PC-3 (cell line): ENCODE results near the gene PRKCD. TPM values are rescaled to one million over a fixed set of nuclear protein-coding genes. Genes with fewer than 3 reads are reported as not detected.

Source experiments
- ATAC-seq: fragments of 200-7000 bp; cut with Tn5 transposase; 2 replicates; pipeline ENCODE4 v1.9.1; 2020; ENCODE audit warnings: mild to moderate bottlenecking, moderate library complexity
- BruUV-seq: library from RNA; stranded (reverse); fragments of 400-500 nt; replicated peaks from 2 replicates; lab custom pipeline; 2021; lab: Mats Ljungman, UMichigan
- CTCF ChIA-PET: fragments of 300-600 bp; sonication (Branson Sonifier 250); formaldehyde crosslinking; loops from one replicate; lab custom pipeline; 2022; ENCODE audit warnings: antibody characterized with exemption; lab: Charles Lee
- POLR2A ChIA-PET: fragments of 300-600 bp; sonication (Branson Sonifier 250); formaldehyde crosslinking; loops from one replicate; lab custom pipeline; 2022; ENCODE audit warnings: antibody characterized with exemption; ENCODE audit not compliant: unreplicated experiment; lab: Charles Lee
- DNase-seq: peaks from one replicate; pipeline ENCODE4 v3.0.0-alpha.2; 2015
- H2AFZ ChIP-seq: fragments of 300-600 bp; sonication (generic); 2 replicates; pipeline ENCODE4 v1.6.0; 2016; ENCODE audit warnings: antibody characterized with exemption, low read length
- H3F3A ChIP-seq: fragments of 300-600 bp; sonication (generic); one replicate; pipeline ENCODE4 v1.6.0; 2017; ENCODE audit warnings: antibody characterized with exemption, low read length, control low read depth, mild to moderate bottlenecking; ENCODE audit not compliant: unreplicated experiment
- H3K27ac ChIP-seq: fragments of 300-600 bp; sonication (generic); 2 replicates; pipeline ENCODE4 v1.5.1; 2016; ENCODE audit warnings: mild to moderate bottlenecking, low read length
- H3K27me3 ChIP-seq: fragments of 300-600 bp; sonication (generic); 2 replicates; pipeline ENCODE4 v1.6.1; 2016; ENCODE audit warnings: low read length, mixed read lengths
- H3K36me3 ChIP-seq: fragments of 300-600 bp; sonication (generic); 2 replicates; pipeline ENCODE4 v1.6.1; 2016; ENCODE audit warnings: low read depth, mixed run types, low read length, mixed read lengths
- H3K4me1 ChIP-seq: fragments of 300-600 bp; sonication (generic); 2 replicates; pipeline ENCODE4 v1.5.1; 2016; ENCODE audit warnings: low read length; ENCODE audit not compliant: insufficient read depth
- H3K4me2 ChIP-seq: fragments of 300-600 bp; sonication (generic); 2 replicates; pipeline ENCODE4 v1.6.0; 2016; ENCODE audit warnings: low read length
- H3K4me3 ChIP-seq: fragments of 300-600 bp; sonication (generic); 2 replicates; pipeline ENCODE4 v1.5.1; 2016; ENCODE audit warnings: mild to moderate bottlenecking, low read length, mixed read lengths
- H3K79me2 ChIP-seq: fragments of 300-600 bp; sonication (generic); 2 replicates; pipeline ENCODE4 v1.6.1; 2017; ENCODE audit warnings: low read length, mixed read lengths
- H3K9ac ChIP-seq: fragments of 300-600 bp; sonication (generic); 2 replicates; pipeline ENCODE4 v1.6.0; 2016; ENCODE audit warnings: mild to moderate bottlenecking, low read length
- H3K9me2 ChIP-seq: fragments of 300-600 bp; sonication (generic); replicated peaks from 2 replicates; pipeline ENCODE4 v1.6.1; 2016; ENCODE audit warnings: mixed run types, low read length, mixed read lengths
- H3K9me3 ChIP-seq: fragments of 300-600 bp; sonication (generic); 2 replicates; pipeline ENCODE4 v1.6.1; 2016; ENCODE audit warnings: low read length, mixed read lengths
- H4K20me1 ChIP-seq: fragments of 300-600 bp; sonication (generic); 2 replicates; pipeline ENCODE4 v1.6.1; 2016; ENCODE audit warnings: low read length, mixed read lengths
- CTCF ChIP-seq: fragments of 300-600 bp; sonication (generic); conservative IDR thresholded peaks from 2 replicates; pipeline ENCODE4 v1.5.1; 2017; ENCODE audit warnings: antibody characterized with exemption, low read depth, mild to moderate bottlenecking, low read length
- EZH2 ChIP-seq: fragments of 300-600 bp; sonication (generic); IDR thresholded peaks from one replicate; pipeline ENCODE4 v1.6.1; 2017; ENCODE audit warnings: antibody characterized with exemption, mild to moderate bottlenecking, low read length; ENCODE audit not compliant: unreplicated experiment
- EZH2phosphoT487 ChIP-seq: fragments of 300-600 bp; sonication (generic); IDR thresholded peaks from 2 replicates; pipeline ENCODE4 v1.6.1; 2018; ENCODE audit warnings: mild to moderate bottlenecking, antibody characterized with exemption, low read length, borderline replicate concordance
- intact Hi-C: fragments of 100-400 bp; cut with micrococcal nuclease; formaldehyde crosslinking; loops from 2 replicates; pipeline ENCODE4 v1.9.0; 2023
- total RNA-seq: library from RNA; depleted of rRNA; stranded (reverse); fragments of >200 nt; gene quantifications from 2 replicates; pipeline ENCODE4 v1.2.3, GENCODE V29; 2014

The PRKCD gene
- total RNA-seq, 1 experiment from 2014 or later, result 7.8 TPM

GRCh38 chr3:53132347-53132746 is 28.7 kb upstream of the PRKCD start:
- Histone ChIP-seq H3K27me3 (no peaks in the 10 kb centered on the region), H3K9ac (no peak overlapping the region), H3K9me3 (no peaks in the 10 kb centered on the region), H3K27ac (peak overlapping the region; percentile 25), H3F3A (no peaks in the 10 kb centered on the region), H3K79me2 (peaks cover 26% of the 10 kb centered on the region), H3K4me3 (no peak overlapping the region), H3K4me2 (no peak overlapping the region), H4K20me1 (no peaks in the 10 kb centered on the region), H3K4me1 (peaks cover 40% of the 10 kb centered on the region), H3K9me2 (no peaks in the 10 kb centered on the region), H2AFZ (no peak overlapping the region), H3K36me3 (no peaks in the 10 kb centered on the region)
- DNase-seq (peak; percentile 79), ATAC-seq (peak; percentile 23)
- TF ChIP-seq CTCF (no peak), EZH2 (no peak), EZH2phosphoT487 (no peak)
- no TSS peak for BruUV-seq
- POLR2A ChIA-PET, result interaction anchor here (0.5 kb wide), 1 partner anchor 28 kb away, joined by 5 read pairs; no protein-coding TSS in a partner anchor
- CTCF ChIA-PET, result interaction anchor here (0.6 to 1.4 kb wide), 3 partner anchors 18 to 28 kb away, joined by 3 to 5 read pairs (median 4); partner anchors contain the start of gene PRKCD
- intact Hi-C loops, result no loop called here

GRCh38 chr3:53134631-53135232 is 26.3 kb upstream of the PRKCD start:
- no peak for TF ChIP-seq EZH2phosphoT487
- peak; percentile 90 for TF ChIP-seq CTCF
- no peaks in the 10 kb centered on the region for H4K20me1 ChIP-seq

GRCh38 chr3:53137221-53137620 is 23.8 kb upstream of the PRKCD start:
- no peak overlapping the region for H3K27ac ChIP-seq
- TF ChIP-seq EZH2phosphoT487, result no peak
- no peak for TF ChIP-seq CTCF
- no peak for TF ChIP-seq EZH2
- H4K20me1 ChIP-seq, result no peaks in the 10 kb centered on the region
- H3K9ac ChIP-seq, result no peak overlapping the region
- intact Hi-C loops, result no loop called here
- peaks cover 18% of the 10 kb centered on the region for H3K4me1 ChIP-seq
- DNase-seq (no peak), ATAC-seq (no peak)
- no peaks in the 10 kb centered on the region for H3F3A ChIP-seq
- no peaks in the 10 kb centered on the region for H3K27me3 ChIP-seq
- POLR2A ChIA-PET, result no interaction called here
- no TSS peak for BruUV-seq
- CTCF ChIA-PET, result no interaction called here
- H3K9me2 ChIP-seq, result no peaks in the 10 kb centered on the region
- no peaks in the 10 kb centered on the region for H3K9me3 ChIP-seq
- no peaks in the 10 kb centered on the region for H3K36me3 ChIP-seq
- H3K79me2 ChIP-seq, result no peaks in the 10 kb centered on the region
- H3K4me3 ChIP-seq, result no peak overlapping the region
- no peak overlapping the region for H3K4me2 ChIP-seq
- H2AFZ ChIP-seq, result no peak overlapping the region

More at GRCh38 chr3:53134631-53135232, 26.3 kb upstream of the PRKCD start:
- no peaks in the 10 kb centered on the region for H3K9me3 ChIP-seq
- no peak overlapping the region for H3K4me3 ChIP-seq
- ChIA-PET CTCF (interaction anchor here (0.6 to 1.7 kb wide), 6 partner anchors 11 to 62 kb away, joined by 4 to 16 read pairs (median 8); partner anchors contain the start of gene PRKCD), POLR2A (interaction anchor here (1.4 kb wide), 1 partner anchor 25 kb away, joined by 4 read pairs; no protein-coding TSS in a partner anchor)
- peak; percentile 89 for DNase-seq
- H3K9me2 ChIP-seq, result no peaks in the 10 kb centered on the region
- BruUV-seq, result no TSS peak
- H3K4me2 ChIP-seq, result no peak overlapping the region
- H3K27ac ChIP-seq, result no peak overlapping the region
- H2AFZ ChIP-seq, result peak overlapping the region; percentile 33; the same call in 1 of the 2 replicates
- ATAC-seq, result peak; percentile 81
- H3F3A ChIP-seq, result no peaks in the 10 kb centered on the region
- peaks cover 32% of the 10 kb centered on the region for H3K4me1 ChIP-seq
- H3K9ac ChIP-seq, result no peak overlapping the region
- H3K27me3 ChIP-seq, result no peaks in the 10 kb centered on the region
- H3K79me2 ChIP-seq, result peaks cover 10% of the 10 kb centered on the region
- H3K36me3 ChIP-seq, result no peaks in the 10 kb centered on the region
- intact Hi-C loops, result loop anchor here (1.0 kb wide), 4 partner anchors 11 to 60 kb away; no protein-coding TSS in a partner anchor
